ENCODE results near the gene OGDH.

Gene OGDH

DNA sequence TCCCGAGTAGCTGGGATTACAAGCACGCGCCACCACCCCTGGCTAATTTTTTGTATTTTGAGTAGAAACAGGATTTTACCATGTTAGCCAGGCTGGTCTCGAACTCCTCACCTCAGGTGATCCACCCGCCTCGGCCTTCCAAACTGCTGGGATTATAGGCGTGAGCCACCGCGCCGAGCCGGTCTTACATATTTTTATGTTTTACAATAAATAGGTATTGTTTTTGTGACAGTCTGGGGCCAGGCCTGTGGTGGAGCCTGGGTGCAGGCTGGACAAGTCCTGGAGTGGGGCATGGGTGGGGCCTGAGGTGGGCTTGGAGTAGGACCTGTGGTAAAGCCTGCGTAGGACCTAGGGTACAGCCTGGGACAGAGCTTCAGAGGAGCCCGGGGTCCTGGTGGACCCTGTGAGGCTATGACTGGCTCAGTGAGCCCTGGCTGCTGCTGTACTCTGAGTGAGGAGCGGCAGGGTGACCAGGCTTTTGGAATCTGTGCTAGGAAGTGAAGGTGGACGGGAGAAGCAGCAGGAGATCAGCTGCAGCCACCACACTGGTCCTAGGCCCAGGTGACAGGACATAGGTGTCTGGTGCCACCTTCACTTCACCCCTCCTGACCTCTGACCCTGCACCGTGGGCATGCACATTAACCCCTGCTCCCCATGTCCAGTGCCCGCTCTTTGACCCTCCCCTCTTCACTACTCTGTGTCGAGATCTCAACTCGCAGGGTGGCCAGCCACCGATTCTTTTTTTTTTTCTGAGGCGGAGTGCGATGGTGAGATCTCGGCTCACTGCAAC is 132.6 kb downstream of the OGDH start:
- no peak for DNase-seq

DNA sequence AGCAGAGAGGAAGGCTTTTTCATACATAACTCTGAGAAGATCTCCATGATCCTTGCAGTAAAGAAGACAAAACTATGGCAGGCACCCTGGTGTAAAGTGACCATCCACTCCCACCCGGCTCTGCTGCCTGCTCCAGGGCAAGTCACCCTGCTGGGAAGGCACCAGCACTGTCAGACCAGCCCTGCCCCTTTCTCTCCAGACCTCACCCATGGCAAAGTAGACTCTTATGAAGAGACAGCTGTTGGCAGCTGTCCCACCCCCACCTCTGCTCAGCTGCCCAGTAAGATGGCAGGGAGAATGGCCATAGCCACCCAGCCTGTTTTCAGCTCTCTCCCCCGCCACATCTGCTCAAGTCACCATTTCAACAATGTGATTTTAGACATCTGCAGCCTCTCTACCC is 133.6 kb downstream of the OGDH start:
- no peak for DNase-seq

DNA sequence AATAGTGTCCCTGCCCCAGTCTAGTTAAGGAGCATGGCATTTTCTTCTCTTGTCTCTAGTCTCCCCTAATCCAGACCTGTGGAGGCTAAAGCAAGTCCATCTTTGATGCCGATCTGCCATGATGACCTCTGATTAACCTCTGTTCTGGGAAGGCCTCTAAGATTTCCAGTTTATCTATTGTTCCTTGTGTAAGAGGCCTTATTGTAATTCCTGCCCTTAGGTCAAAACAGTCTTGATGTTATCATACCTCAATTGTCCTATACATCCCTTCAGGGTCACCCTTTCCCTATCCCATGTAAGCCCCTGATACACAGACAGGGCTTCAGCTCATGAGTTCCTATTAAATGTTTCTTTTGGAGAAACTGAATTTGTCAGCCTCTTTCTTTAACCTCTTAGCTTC is 137.3 kb downstream of the OGDH start:
- no peak for DNase-seq

DNA sequence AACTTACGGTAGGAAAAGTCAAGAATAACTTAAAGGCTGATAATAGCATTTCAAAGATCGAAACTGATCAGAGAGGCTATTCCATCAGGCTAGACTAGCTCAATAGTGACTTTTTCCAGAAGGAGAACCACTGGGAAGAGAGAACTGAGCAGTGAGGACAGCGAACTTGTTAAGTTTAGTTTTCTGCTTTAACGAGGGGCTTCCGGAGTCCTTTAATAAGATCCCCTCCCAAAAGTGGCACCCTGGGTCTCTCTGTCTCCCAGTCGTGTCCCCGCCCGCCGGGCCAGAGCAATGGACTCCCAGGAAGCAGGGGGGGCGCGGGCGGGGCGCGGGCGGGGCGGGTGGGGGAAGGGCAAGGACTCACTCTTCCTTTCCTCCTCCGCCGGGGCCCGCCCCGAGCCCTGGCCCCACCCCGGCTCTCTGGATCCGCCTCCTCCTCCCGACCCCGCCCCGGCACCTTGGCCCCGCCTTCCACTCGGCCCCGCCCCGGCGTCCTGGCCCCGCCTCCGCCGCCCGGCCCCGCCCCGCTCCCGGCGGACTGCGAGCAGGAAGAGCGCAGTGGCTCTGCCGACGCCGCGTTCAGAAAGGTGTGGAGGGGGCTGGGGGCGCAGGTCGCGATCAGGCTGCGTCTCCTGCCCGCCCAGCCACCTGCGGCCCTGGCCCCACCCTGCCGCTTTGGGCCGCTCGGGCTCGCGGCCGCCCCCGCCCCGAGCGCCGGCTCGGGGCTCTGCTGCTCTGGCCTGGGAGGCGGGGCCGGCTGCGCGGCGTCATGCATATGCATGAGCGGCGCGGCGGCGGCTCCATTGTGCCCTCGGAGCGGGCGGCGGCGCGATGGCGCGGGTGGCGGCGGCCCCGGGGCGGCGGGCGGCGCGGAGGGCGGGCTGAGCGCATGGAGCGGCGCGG is 141.9 kb downstream of the OGDH start, which contains the start of gene ZMIZ2:
TSS of gene ZMIZ2 (plus strand) at position 803 of the 903 bp plus-strand sequence. CDS start 7,403 bp downstream, outside the sequence.
- DNase-seq = peak; percentile 93

DNA sequence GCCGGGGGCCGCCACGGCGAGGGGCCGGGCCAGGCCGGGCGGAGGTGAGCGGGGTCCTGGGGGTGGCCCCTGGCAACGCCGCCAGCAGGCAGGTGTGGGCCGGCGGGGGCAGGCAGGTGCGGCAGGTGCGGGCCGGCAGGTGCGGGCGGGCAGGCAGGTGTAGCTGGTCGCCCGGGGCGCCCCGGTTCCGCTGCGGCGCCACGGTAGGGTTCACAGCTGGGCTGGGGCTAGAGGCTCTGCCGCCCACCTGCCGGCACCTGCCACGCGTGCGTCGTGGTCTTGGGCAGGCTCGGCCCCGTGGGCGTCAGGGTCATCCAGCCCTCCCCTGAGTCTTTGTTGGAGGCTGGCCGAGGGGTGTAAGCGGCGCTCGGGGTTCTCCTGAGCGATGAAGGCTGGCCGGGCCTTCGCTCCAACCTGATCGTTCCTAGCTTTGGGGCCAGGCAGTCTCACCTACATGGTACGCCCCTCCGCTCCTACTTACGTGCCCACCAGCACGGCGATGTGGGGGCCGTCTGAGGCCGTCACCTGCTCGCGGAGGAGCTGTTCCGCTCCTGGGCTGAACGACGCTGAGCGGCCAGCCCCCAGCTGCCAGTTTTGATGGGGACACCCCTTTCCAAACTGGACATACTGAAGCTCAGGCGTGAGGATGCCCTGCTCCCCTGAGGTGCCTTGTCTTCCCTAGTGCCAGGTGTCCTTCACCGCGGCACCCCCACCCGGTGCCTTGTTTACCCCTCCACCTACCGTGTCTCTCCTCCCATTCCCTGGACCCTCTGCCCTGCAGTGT is 142.7 kb downstream of the OGDH start:
- DNase-seq = no peak

DNA sequence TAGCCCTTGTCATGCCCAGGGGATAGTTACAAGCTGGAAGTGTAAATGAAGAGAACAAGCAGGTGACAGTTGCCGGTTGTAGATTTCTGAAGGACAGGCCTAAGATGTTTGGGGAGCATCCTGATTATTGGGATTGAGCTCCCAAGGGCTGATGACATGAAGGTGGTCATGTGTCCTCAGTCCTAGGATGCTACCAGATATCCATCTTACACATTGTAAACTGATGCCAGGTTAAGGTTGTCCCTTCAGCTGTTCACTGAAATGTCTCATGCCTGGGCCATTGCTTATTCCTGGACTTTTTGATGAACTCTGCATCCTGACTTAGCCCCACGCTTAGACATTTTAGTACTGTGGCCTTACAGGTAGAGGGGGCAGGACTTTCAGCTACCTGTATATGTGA is 143.6 kb downstream of the OGDH start:
- DNase-seq = no peak

DNA sequence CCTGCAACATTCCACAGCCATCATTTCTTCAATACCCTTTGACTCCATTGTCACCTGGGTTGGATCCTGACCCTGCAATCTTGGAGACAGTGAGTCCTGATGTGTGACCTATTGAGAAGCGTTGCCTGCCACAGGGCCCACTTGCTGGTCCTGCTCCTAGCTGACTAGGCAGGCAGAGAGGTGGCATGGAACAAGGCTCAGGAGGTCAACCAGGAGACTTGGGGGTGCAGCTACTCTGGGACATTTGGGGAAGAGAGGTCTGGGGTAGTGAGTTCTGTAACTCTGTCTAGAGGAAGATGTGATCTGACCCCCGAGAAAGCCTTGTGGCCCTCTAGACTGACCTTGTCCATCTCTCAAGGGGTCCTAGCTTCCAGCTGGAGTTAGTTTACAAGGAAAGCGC is 144.0 kb downstream of the OGDH start:
- no peak for DNase-seq

DNA sequence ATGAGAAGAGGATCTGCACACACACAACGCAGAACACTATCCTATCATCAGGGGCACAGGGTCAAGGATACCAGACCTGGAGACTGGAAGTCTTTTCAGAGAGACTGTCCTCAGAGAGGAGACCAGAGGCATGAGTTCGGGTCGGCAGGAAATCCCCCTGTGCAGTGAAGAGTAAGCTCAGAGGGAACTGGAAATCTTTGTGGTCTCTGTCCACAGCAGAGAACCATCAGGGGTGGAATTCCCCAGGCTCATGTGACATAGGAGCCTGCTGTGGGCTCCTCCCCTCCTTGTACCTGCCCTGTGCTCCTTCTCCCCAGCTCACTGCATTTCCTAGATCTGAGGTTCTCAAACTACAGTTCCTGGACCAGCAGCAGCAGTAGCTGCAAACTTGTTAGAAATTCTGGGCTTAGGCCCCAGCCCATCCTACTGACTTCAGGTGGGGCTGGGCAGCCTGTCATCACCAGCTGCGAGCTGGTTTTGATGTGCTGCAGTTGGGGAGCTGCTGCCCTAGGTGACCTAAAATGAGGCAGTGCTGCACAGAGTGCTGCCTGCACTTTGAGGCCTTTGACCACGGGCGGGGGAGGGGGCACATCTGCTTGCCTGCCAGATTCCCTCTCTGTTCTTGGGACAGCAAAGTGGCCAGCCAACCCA is 144.6 kb downstream of the OGDH start:
- DNase-seq = no peak

DNA sequence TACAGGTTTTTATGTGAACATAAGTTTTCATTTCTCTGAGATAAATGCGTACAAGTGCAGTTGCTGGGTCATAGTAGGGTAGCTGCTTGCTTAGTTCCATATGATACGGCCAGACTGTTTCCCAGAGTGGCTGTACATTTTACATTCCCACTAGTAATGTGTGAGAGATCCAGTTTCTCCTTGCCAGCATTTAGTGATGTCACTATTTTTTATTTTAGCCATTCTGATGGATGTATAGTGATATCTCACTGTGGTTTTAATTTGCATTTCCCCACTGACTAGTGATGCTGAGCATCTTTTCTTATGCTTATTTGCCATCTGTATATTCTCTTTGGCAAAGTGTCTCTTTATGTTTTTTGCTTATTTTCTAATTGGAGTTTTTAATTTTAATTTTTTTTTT is 146.4 kb downstream of the OGDH start:
- no peak for DNase-seq

DNA sequence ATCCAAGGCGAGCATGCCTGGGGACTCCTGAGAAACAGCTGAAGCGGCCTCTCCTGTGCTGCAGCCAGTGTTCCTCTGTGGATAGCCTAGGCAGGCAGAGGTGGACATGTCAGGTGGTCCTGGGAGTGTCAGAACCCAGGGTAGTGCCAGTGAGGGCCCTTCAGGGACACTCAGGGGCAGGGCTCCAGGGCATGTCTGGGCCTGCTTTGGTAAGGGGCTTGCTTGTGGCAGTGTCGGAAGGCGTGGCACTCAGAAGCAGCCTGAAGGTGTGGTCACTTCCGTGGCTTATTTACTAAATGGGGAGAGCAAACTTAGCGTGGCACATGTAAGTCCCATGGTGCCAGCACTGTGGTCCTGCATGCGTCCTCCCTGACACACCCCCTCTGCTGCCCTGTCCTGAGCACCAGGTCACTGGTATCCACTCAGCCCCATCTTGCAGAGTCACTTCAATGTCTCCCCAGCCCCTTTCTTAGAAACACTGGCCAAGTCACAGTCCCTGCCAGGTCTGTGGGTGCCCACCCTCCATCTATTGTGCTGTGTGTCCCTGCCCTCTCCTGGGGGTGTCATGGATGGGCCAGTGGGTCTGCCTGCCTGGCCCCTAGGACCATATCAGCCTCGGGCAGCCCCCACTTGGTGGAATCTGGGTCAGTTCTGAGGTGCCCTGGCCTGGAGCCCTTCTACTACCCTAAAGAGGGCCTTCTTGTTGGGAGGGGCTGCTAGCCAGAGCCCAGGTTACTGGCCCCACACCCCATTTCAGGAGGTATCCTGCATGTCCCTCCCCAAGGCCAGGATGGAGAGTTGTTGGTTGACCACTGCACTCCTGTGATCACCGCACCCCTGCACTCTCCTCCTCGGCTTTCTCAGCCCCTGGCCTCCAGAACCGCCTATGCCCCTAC is 148.6 kb downstream of the OGDH start:
- DNase-seq = no peak

DNA sequence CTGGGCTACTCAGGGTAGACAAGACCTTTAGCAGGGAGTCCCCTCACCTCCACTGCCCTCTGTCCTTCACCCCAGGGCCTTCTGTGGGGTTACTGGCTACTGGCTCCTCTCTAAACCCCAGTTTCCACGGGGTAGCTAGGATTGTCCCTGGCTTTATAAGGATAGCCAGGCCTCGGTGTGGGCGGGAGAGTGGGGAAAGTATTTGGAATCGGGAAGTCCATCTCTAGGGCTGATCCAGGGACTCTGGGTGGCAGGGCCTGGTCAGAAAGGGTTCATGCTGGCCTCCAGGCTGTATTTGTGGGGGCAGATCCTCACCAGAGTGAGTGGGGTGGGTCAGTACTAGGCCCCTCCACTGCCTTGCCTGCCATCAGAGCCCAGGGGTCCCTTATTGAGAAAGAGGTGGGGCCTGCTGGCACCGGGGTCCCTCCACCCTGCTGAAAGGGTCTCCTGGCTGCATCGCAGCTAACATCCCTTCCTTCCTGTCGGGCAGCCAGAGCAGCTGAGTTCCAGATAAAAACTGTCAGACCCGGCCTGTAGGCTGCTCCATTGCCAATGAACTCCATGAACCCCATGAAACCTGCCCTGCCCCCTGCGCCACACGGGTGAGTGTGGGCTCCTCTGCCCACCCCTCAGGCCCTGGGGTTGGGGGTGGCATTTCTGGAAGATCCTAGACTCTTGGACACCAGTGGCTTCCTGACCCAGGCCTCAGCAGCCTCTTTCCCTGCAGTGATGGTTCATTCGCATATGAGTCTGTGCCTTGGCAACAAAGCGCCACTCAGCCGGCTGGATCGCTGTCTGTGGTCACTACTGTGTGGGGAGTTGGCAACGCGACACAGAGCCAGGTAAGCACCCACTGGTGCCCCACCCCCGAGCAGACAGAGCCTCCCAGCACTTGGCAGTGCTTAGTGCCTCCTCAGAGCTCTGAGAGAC is 149.5 kb downstream of the OGDH start:
- no peak for DNase-seq

DNA sequence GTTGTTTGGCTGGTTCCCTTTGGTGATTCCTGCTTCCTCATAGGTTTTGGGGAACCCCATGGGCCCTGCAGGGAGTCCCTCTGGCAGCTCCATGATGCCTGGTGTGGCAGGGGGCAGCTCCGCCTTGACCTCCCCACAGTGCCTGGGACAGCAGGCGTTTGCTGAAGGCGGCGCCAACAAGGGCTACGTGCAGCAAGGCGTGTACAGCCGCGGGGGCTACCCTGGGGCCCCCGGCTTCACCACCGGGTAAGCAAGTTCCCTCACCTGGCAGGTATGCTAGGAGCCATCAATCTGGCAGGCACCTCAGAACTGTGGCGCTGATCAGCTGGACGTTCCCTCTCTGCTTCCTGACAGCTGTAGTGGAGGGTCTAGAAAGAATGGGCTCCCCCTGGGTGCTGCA is 150.5 kb downstream of the OGDH start:
- no peak for DNase-seq

DNA sequence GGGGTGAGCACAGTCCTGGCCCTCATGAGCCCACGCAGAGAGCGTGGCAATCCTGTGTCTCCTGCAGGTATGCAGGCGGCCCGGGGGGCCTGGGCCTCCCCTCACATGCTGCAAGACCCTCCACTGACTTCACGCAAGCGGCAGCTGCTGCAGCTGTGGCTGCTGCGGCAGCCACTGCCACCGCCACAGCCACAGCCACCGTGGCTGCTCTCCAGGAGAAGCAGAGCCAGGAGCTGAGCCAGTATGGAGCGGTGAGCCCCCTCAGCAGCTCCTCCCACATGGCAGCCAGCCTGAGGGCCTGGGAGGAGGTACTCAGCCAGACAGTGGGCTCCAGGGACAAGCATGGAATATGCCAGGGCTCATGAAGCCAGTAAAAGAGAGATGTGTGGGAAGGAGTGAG is 150.9 kb downstream of the OGDH start:
- DNase-seq = peak; percentile 44

DNA sequence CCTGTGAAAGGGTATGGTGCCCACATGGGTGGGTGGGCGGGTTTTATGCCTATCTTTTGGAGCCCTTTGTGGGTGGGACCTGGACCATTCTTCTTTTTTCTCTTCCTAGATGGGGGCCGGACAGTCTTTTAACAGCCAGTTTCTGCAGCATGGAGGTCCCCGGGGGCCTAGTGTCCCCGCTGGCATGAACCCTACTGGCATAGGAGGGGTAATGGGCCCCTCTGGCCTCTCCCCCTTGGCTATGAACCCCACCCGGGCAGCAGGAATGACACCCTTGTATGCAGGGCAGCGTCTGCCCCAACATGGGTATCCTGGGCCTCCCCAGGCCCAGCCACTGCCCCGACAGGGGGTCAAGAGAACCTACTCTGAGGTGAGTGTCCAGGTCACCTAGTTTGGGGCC is 151.3 kb downstream of the OGDH start:
- no peak for DNase-seq

Measured in fibroblast of skin of scalp (primary cell).